ENCODE measurements around the gene SLC17A5. TPM values are rescaled to one million over a fixed set of nuclear protein-coding genes. Genes with fewer than 3 reads are reported as not detected.
A peak's percentile ranks its signal among the peaks of the same experiment; 100 is the strongest.

SLC17A5 gene
- total and polyA plus RNA-seq, 8 donors = 2.4 to 11.0 (median 5.4) TPM

DNA sequence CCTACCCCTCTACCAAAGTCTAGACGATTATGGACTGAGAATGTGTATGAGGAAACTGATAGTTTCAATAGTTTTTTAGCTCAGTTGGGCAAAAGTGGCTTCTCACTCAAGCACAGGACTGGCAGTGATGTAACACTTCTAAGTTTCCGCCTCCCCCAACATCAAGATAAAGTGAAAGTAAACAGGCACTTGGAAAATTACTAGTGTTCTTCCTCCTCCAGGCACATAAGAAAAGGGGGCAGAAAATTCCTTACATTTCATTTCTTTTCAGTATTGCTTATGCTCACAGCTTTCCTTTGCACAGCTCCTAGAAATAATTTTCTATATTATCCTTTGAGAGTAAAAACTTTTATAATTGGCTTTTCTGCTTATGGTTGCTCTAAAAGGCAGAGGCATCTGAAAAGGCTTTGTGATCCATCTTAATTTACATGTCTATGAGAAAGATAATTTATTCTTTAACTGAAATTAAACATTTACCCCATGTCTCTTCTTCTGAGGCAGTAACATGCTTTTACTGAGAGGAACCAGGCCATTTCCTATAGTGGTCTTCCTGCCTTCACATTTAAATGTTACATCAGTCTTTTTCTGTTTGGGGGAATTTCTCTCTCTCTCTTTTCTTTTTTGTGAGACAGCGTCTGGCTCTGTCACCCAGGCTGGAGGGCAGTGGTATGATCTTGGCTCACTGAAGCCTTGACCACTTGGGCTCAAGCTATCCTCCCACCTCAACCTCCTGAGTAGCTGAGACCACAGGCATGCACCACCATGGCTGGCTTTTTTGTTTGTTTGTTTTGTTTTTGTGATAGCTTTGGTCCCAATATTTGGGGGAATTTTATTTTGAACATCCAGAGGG, 68.0 kb downstream of the SLC17A5 start:
- peak in 3 of 6 donors; percentile 25 to 63 (median 38) for DNase-seq
- Histone ChIP-seq H3K27me3 (no peaks in the 10 kb centered on the region), H3K36me3 (no peaks in the 10 kb centered on the region), H3K9me3 (no peaks in the 10 kb centered on the region), H3K4me1 (peaks cover 6 to 11% (median 10%) of the 10 kb centered on the region in 3 donors), H3K27ac (peak overlapping the region; percentile 38 to 93 (median 66)), H3K4me3 (peak overlapping the region in 2 of 4 donors; percentile 4 to 10)
- TF ChIP-seq, protein P1, sequence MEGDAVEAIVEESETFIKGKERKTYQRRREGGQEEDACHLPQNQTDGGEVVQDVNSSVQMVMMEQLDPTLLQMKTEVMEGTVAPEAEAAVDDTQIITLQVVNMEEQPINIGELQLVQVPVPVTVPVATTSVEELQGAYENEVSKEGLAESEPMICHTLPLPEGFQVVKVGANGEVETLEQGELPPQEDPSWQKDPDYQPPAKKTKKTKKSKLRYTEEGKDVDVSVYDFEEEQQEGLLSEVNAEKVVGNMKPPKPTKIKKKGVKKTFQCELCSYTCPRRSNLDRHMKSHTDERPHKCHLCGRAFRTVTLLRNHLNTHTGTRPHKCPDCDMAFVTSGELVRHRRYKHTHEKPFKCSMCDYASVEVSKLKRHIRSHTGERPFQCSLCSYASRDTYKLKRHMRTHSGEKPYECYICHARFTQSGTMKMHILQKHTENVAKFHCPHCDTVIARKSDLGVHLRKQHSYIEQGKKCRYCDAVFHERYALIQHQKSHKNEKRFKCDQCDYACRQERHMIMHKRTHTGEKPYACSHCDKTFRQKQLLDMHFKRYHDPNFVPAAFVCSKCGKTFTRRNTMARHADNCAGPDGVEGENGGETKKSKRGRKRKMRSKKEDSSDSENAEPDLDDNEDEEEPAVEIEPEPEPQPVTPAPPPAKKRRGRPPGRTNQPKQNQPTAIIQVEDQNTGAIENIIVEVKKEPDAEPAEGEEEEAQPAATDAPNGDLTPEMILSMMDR (IDR thresholded peaks at IDR 0.05) = no peak
- peak; percentile 91 to 96 (median 94) for ATAC-seq
- WGBS, 2 donors = 6 to 7% methylated on average over 3 of the region's 3 CpGs
- FAIRE-seq = peak; percentile 65
- intact Hi-C loops (cut with DNase I) = loop anchor here in 1 of 3 donors (10.0 kb wide), 1 partner anchor 61 kb away; the partner anchor contains the start of gene EEF1A1

DNA sequence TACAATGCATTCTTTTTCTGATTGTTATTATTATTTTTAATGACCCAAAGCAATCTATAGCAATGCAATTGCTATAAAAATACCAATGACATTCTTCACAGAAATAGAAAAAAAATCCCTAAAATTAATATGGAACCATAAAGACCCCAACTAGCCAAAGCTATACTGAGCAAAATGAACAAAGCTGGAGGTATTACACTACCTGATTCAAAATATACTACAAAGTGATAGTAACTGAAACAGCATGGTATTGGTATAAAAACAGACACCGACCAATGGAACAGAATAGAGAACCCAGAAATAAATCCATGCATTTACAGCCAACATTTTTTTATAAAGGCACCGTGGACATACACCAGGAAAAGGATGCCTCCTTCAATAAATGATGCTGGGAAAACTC, 72.5 kb downstream of the SLC17A5 start:
- H3K27ac ChIP-seq = peak overlapping the region in 1 of 4 donors; percentile 85
- H3K9me3 ChIP-seq = no peaks in the 10 kb centered on the region
- FAIRE-seq (no peak), ATAC-seq (no peak), DNase-seq (no peak)
- intact Hi-C loops (cut with DNase I) = loop anchor here in 1 of 3 donors (10.0 kb wide), 1 partner anchor 56 kb away; the partner anchor contains the start of gene EEF1A1
- TF ChIP-seq, protein P1 (IDR thresholded peaks at IDR 0.05) = no peak
- 71 to 97% methylated on average over 2 of the region's 2 CpGs for WGBS, 2 donors
- H3K4me1 ChIP-seq = peaks cover 7 to 10% (median 9%) of the 10 kb centered on the region in 3 donors
- H3K27me3 ChIP-seq = no peaks in the 10 kb centered on the region
- H3K36me3 ChIP-seq = no peaks in the 10 kb centered on the region
- H3K4me3 ChIP-seq = no peak overlapping the region

DNA sequence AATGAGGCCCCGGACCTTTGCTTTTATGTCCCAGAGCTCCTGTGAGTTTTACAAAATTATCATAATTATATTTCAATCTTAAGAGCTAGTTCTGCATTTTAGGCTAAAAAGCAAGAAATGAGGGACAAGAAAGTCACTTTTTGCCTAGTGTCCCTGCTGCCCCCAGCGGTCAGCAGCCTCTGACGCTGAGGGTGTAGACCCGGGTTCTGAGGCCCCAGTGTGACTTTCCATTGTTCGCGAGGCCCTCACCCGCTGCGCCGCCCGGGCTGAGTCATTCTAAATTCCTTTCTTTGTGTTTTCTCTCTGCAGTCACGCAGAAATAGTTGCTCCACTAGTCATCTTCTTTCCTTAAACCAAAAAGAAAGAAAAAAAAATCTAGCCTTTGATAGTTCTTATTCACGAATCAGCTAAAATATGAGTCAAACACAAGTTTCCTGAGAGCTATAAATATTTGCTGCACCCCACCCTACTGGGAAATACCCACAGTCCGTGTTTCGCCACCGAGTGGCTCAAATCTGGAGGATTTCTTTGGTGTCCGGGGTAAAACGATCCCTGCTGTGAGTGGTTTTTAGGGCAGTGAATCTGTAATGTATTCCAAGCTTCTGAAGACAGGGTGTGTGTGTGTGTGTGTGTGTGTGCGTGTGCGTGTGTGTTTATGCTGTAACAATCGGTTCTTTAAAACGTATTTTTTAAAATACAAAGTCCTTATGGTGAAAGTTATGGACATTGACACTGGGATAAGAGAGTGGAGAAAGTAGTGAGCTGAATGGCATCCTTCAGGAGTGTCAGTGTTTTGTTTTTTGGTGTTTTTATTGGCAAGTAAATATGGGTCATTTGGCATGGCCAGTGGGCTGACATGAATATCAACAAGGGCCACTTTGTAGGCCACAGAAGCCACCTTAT, 73.3 kb downstream of the SLC17A5 start:
- Histone ChIP-seq H3K36me3 (no peaks in the 10 kb centered on the region), H3K27me3 (no peaks in the 10 kb centered on the region), H3K9me3 (no peaks in the 10 kb centered on the region), H3K4me1 (peaks cover 0 to 9% (median 4%) of the 10 kb centered on the region in 3 donors), H3K4me3 (peak overlapping the region in 1 of 4 donors; percentile 4), H3K27ac (peak overlapping the region; percentile 55 to 85 (median 68))
- peak; percentile 76 to 90 (median 84) for ATAC-seq
- TF ChIP-seq, protein P1 (IDR thresholded peaks at IDR 0.05) = no peak
- intact Hi-C loops (cut with DNase I) = loop anchor here in 1 of 3 donors (10.0 kb wide), 1 partner anchor 56 kb away; the partner anchor contains the start of gene EEF1A1
- peak in 5 of 6 donors; percentile 41 to 65 (median 45) for DNase-seq
- FAIRE-seq = no peak
- whole genome bisulfite sequencing, 2 donors = 51 to 57% methylated on average over 21 of the region's 21 CpGs

DNA sequence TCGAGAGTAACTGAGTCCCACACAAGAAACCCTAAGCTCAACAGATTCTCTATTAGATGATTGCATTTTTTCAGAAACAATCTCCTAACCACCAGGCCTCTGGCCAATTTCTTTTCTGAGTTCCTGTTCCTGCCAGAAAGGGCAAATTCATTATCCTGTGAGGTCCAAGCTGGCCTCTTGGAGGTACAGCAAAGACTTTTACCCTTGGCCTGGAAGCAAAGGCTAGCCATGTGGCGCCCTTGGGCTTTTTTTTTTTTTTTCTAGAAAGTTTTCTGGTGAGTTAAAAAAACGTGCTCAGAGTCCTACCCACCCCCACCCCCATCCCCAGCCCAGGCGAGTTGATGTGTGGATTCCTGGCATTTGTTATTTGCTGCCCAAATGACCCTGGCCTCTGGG, 73.9 kb downstream of the SLC17A5 start:
- Histone ChIP-seq H3K36me3 (no peaks in the 10 kb centered on the region), H3K4me3 (no peak overlapping the region), H3K27me3 (no peaks in the 10 kb centered on the region), H3K9me3 (no peaks in the 10 kb centered on the region), H3K4me1 (peaks cover 0 to 7% (median 0%) of the 10 kb centered on the region in 3 donors), H3K27ac (peak overlapping the region; percentile 55 to 85 (median 68))
- FAIRE-seq (no peak), ATAC-seq (peak; percentile 46 to 79 (median 75)), DNase-seq (peak in 1 of 6 donors; percentile 28)
- TF ChIP-seq, protein P1 (IDR thresholded peaks at IDR 0.05) = no peak
- 46 to 51% methylated on average over 4 of the region's 4 CpGs for WGBS, 2 donors
- intact Hi-C loops (cut with DNase I) = loop anchor here in 1 of 3 donors (10.0 kb wide), 1 partner anchor 55 kb away; the partner anchor contains the start of gene EEF1A1
